ENCODE results near the gene TPO. TPM values are rescaled to one million over a fixed set of nuclear protein-coding genes. Genes with fewer than 3 reads are reported as not detected.

Gene TPO
- total RNA-seq, 1 donor from 2014 or later: not detected

- Mint-ChIP-seq H3K9me3 (no peaks in the 10 kb centered on the region), H3K36me3 (no peaks in the 10 kb centered on the region), H3K27ac (no peak overlapping the region), H3K4me3 (no peak overlapping the region), H3K4me1 (peaks cover 14% of the 10 kb centered on the region), H3K27me3 (ENCODE audit: insufficient read depth, low read depth) (peaks cover 6% of the 10 kb centered on the region)
- Histone ChIP-seq H3K79me2 (ENCODE audit: low read depth) (no peaks in the 10 kb centered on the region), H3K27me3 (no peaks in the 10 kb centered on the region), H3K9ac (no peak overlapping the region), H3K9me3 (ENCODE audit: low read depth) (no peaks in the 10 kb centered on the region), H2AFZ (replicated peaks) (no peak overlapping the region), H3K4me1 (no peaks in the 10 kb centered on the region), H3K4me3 (no peak overlapping the region), H4K20me1 (ENCODE audit: low read depth) (no peaks in the 10 kb centered on the region), H3K4me2 (no peak overlapping the region), H3K36me3 (no peaks in the 10 kb centered on the region), H3F3A (ENCODE audit: low read depth) (no peaks in the 10 kb centered on the region), H3K27ac (no peak overlapping the region)
- DNase-seq (ENCODE audit: low spot score): no peak
- TF ChIP-seq EZH2phosphoT487 (IDR thresholded peaks at IDR 0.05) (no peak), CTCF (IDR thresholded peaks at IDR 0.05) (no peak)
Measured at GRCh38 chr2:1540481-1540880, 127.2 kb downstream of the TPO start.

GRCh38 chr2:1541040-1541439 is 127.8 kb downstream of the TPO start:
- Histone ChIP-seq H3K27me3 (no peaks in the 10 kb centered on the region), H4K20me1 (ENCODE audit: low read depth) (no peaks in the 10 kb centered on the region), H3K36me3 (no peaks in the 10 kb centered on the region), H3K4me1 (no peaks in the 10 kb centered on the region), H3F3A (ENCODE audit: low read depth) (no peaks in the 10 kb centered on the region), H3K4me2 (no peak overlapping the region), H3K9ac (no peak overlapping the region), H3K9me3 (ENCODE audit: low read depth) (no peaks in the 10 kb centered on the region), H3K27ac (no peak overlapping the region), H3K79me2 (ENCODE audit: low read depth) (no peaks in the 10 kb centered on the region), H2AFZ (replicated peaks) (no peak overlapping the region), H3K4me3 (no peak overlapping the region)
- Mint-ChIP-seq H3K9me3 (no peaks in the 10 kb centered on the region), H3K4me3 (no peak overlapping the region), H3K27ac (no peak overlapping the region), H3K4me1 (peaks cover 17% of the 10 kb centered on the region), H3K27me3 (ENCODE audit: insufficient read depth, low read depth) (peaks cover 6% of the 10 kb centered on the region), H3K36me3 (no peaks in the 10 kb centered on the region)
- TF ChIP-seq EZH2 (IDR thresholded peaks at IDR 0.05) (no peak), EZH2phosphoT487 (IDR thresholded peaks at IDR 0.05) (no peak), CTCF (IDR thresholded peaks at IDR 0.05) (no peak)
- DNase-seq (ENCODE audit: low spot score): no peak

- Histone ChIP-seq H3K27ac (no peak overlapping the region), H3K9ac (no peak overlapping the region), H3K9me3 (ENCODE audit: low read depth) (no peaks in the 10 kb centered on the region), H4K20me1 (ENCODE audit: low read depth) (no peaks in the 10 kb centered on the region), H2AFZ (replicated peaks) (no peak overlapping the region), H3K4me3 (no peak overlapping the region), H3K79me2 (ENCODE audit: low read depth) (no peaks in the 10 kb centered on the region), H3K27me3 (no peaks in the 10 kb centered on the region), H3K4me2 (no peak overlapping the region), H3F3A (ENCODE audit: low read depth) (no peaks in the 10 kb centered on the region), H3K4me1 (no peaks in the 10 kb centered on the region), H3K36me3 (no peaks in the 10 kb centered on the region)
- no peaks in the 10 kb centered on the region for H3K9me3 Mint-ChIP-seq
- H3K27ac Mint-ChIP-seq: peak overlapping the region; percentile 82
- H3K4me1 Mint-ChIP-seq: peaks cover 20% of the 10 kb centered on the region
- no peak for TF ChIP-seq EZH2phosphoT487 (IDR thresholded peaks at IDR 0.05)
- no peak for TF ChIP-seq CTCF (IDR thresholded peaks at IDR 0.05)
- no peak for TF ChIP-seq EZH2 (IDR thresholded peaks at IDR 0.05)
- DNase-seq (ENCODE audit: low spot score): no peak
- no peaks in the 10 kb centered on the region for H3K36me3 Mint-ChIP-seq
- peaks cover 6% of the 10 kb centered on the region for H3K27me3 Mint-ChIP-seq (ENCODE audit: insufficient read depth, low read depth)
- H3K4me3 Mint-ChIP-seq: no peak overlapping the region
Measured at GRCh38 chr2:1541819-1542475, 128.7 kb downstream of the TPO start.
